C4-2B (cell line): ENCODE data around the gene SPIN2B.

Experiments
- ZFX ChIP-seq: fragments of 450-650 bp; IDR thresholded peaks from 2 replicates; pipeline ENCODE4 v1.6.1; 2017
- TF ChIP-seq, protein P1 (sequence below): fragments of 450-650 bp; conservative IDR thresholded peaks from 2 replicates; pipeline ENCODE4 v1.5.1; 2017; ENCODE audit warnings: mild to moderate bottlenecking

DNA sequence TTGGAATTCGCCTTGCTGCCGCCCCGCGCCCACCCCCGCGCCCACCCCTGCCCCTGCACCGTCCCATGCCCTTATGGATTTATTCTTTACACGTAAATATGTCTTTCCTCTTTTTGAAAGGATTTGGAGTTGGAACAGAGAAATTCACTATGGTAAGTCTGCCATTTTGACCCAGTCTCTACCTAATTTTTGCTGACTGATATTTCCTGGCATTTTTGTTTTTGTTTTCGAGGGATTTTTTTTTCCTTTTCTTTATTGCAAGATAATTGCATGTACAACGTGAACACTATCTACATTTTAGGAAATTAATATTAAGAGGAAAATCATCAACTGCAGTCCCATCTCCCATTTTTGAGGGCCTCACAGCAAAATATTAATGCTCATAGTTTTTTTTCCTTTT lies 468 bp upstream of the SPIN2B start:
- TF ChIP-seq, protein P1, sequence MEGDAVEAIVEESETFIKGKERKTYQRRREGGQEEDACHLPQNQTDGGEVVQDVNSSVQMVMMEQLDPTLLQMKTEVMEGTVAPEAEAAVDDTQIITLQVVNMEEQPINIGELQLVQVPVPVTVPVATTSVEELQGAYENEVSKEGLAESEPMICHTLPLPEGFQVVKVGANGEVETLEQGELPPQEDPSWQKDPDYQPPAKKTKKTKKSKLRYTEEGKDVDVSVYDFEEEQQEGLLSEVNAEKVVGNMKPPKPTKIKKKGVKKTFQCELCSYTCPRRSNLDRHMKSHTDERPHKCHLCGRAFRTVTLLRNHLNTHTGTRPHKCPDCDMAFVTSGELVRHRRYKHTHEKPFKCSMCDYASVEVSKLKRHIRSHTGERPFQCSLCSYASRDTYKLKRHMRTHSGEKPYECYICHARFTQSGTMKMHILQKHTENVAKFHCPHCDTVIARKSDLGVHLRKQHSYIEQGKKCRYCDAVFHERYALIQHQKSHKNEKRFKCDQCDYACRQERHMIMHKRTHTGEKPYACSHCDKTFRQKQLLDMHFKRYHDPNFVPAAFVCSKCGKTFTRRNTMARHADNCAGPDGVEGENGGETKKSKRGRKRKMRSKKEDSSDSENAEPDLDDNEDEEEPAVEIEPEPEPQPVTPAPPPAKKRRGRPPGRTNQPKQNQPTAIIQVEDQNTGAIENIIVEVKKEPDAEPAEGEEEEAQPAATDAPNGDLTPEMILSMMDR: no peak
- TF ChIP-seq ZFX: no peak
